Parathyroid adenoma (tissue), 2 donors: ENCODE measurements around the gene DIPK1B.

Source experiments
- H2AFZ ChIP-seq: fragments of 300-600 bp; sonication (generic); one replicate; pipeline ENCODE4 v1.7.0; 2017; ENCODE audit warnings: antibody characterized with exemption, mild to moderate bottlenecking
- H3K27ac ChIP-seq: fragments of 300-600 bp; sonication (generic); one replicate; pipeline ENCODE4 v1.7.0; 2017
- H3K27me3 ChIP-seq: fragments of 300-600 bp; sonication (generic); one replicate; pipeline ENCODE4 v1.7.0; 2017; ENCODE audit warnings: low read length; ENCODE audit not compliant: control insufficient read depth, insufficient read depth
- H3K36me3 ChIP-seq: fragments of 300-600 bp; sonication (generic); one replicate; pipeline ENCODE4 v1.7.0; 2017; ENCODE audit warnings: low read length; ENCODE audit not compliant: control insufficient read depth, insufficient read depth
- H3K4me1 ChIP-seq: fragments of 300-600 bp; sonication (generic); one replicate; pipeline ENCODE4 v1.7.0; 2017; ENCODE audit warnings: control low read depth
- H3K4me2 ChIP-seq: fragments of 300-600 bp; sonication (generic); one replicate; pipeline ENCODE4 v1.7.0; 2017; ENCODE audit warnings: low read length
- H3K4me3 ChIP-seq: fragments of 300-600 bp; sonication (generic); one replicate; pipeline ENCODE4 v1.7.0; 2017; ENCODE audit warnings: low read depth, low read length
- H3K79me2 ChIP-seq: fragments of 300-600 bp; sonication (generic); one replicate; pipeline ENCODE4 v1.7.0; 2017; ENCODE audit warnings: control low read depth
- H3K9ac ChIP-seq: fragments of 300-600 bp; sonication (generic); one replicate; pipeline ENCODE4 v1.7.0; 2017; ENCODE audit warnings: mild to moderate bottlenecking
- H3K9me3 ChIP-seq: fragments of 300-600 bp; sonication (generic); one replicate; pipeline ENCODE4 v1.7.0; 2017; ENCODE audit warnings: low read length; ENCODE audit not compliant: control insufficient read depth
- CTCF ChIP-seq: fragments of 300-600 bp; sonication (generic); IDR thresholded peaks from one replicate; pipeline ENCODE4 v1.7.0; 2017; ENCODE audit warnings: antibody characterized with exemption, mild to moderate bottlenecking
- donor health status: primary hyperparathyroidism.

DIPK1B gene

DNA sequence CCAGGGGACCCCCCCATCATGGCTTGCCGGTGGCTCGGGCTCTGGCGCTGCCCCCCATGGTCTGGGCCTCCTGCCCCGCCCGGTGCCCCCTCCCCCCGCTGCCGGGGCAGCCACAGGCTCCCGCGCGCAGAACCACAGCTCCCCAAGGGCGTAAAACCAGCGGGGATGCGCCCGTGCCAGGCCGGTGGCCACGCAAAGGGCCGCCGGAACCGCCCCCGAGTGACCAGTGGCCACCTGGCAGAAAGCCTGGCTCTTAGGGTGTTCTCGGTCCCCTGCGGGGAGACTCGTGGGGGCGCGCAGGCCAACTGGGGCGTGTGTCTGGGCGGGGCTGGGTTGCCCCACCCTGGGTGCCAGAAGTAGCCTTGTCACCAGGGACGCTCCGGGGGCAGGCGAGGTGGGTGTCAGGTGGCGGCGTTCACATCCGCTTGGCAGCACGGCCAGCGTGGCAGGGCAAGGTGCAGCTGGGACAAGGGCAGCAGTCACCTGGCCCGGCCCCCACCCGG is 24.6 kb upstream of the DIPK1B start:
- Histone ChIP-seq H3K27me3 (no peaks in the 10 kb centered on the region), H3K4me3 (peak overlapping the region; percentile 25), H3K9ac (no peak overlapping the region), H3K4me1 (no peaks in the 10 kb centered on the region), H3K36me3 (no peaks in the 10 kb centered on the region), H3K4me2 (peak overlapping the region; percentile 56), H3K9me3 (no peaks in the 10 kb centered on the region), H2AFZ (peak overlapping the region; percentile 72), H3K27ac (no peak overlapping the region), H3K79me2 (peaks cover 2% of the 10 kb centered on the region)
- no peak for TF ChIP-seq CTCF

DNA sequence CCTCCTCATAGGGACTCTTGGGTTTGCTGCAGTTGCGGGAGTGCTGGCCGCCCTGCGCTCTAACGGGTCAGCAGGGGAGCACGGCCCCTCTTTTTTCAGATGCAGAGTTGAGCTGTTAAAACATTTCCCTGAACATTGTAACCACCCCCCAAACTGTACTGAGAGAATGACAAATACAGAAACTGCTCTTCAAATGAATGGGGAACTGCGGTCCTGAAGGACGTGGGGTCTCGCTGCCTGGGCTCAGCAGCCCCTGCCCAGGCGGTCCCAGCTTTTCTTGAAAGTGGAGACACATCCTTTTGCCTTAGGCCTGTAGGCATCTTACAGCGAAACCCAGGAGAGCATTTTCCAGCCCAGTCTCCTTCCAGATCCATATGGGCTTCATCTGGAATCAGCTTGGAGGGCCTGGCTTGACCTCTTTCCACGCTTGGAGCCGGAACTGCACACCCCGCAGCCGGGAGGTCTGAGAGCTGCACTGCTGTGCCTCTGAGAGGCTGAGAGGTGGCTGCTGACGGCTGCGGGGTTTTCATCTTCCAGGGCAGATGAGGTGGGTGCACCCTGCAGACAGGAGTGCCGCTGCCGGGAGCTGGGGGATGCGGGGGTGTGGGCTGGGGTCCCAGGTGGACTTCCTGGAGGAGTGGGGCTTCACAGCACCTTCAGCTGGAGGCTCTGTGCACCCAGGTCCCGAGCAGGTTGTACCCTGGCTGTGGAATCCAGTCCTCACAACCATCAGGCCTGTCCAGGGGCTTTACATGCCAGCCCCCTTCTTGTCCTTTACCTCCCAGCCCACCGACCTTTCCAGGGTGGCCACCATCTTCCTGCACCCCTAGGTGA is 23.9 kb upstream of the DIPK1B start:
- Histone ChIP-seq H3K9ac (no peak overlapping the region), H3K9me3 (no peaks in the 10 kb centered on the region), H3K4me3 (no peak overlapping the region), H2AFZ (no peak overlapping the region), H3K27me3 (no peaks in the 10 kb centered on the region), H3K4me1 (no peaks in the 10 kb centered on the region), H3K4me2 (no peak overlapping the region), H3K36me3 (no peaks in the 10 kb centered on the region), H3K27ac (no peak overlapping the region), H3K79me2 (no peaks in the 10 kb centered on the region)
- TF ChIP-seq CTCF = no peak

DNA sequence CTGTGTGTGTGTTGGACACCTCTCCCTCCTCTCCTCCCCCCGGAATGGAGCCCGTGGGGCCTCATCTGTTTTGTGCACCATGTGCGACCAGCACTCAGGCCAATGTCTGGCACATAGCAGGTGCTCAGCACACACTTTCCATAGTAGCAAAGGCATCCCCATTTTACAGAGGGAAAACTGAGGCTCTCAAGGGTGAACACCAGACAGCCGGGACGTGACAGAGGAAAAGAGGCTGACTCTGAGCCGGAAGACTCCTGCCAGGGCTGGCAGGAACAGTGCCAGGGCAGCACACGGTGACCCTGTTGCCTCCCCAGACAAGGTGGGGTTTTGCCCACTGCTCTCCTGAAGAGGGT is 23.3 kb upstream of the DIPK1B start:
- H3K4me1 ChIP-seq = no peaks in the 10 kb centered on the region
- H3K36me3 ChIP-seq = no peaks in the 10 kb centered on the region
- H3K79me2 ChIP-seq = no peaks in the 10 kb centered on the region
- H3K27me3 ChIP-seq = no peaks in the 10 kb centered on the region
- no peak overlapping the region for H3K9ac ChIP-seq
- no peak overlapping the region for H3K4me2 ChIP-seq
- no peak for TF ChIP-seq CTCF
- H2AFZ ChIP-seq = no peak overlapping the region
- H3K9me3 ChIP-seq = no peaks in the 10 kb centered on the region
- no peak overlapping the region for H3K27ac ChIP-seq
- H3K4me3 ChIP-seq = no peak overlapping the region

- peak overlapping the region; percentile 32 for H3K27ac ChIP-seq
- no peaks in the 10 kb centered on the region for H3K27me3 ChIP-seq
- H3K79me2 ChIP-seq = no peaks in the 10 kb centered on the region
- H3K9ac ChIP-seq = no peak overlapping the region
- no peaks in the 10 kb centered on the region for H3K9me3 ChIP-seq
- H3K4me1 ChIP-seq = no peaks in the 10 kb centered on the region
- peak overlapping the region; percentile 31 for H3K4me2 ChIP-seq
- no peak overlapping the region for H3K4me3 ChIP-seq
- H2AFZ ChIP-seq = no peak overlapping the region
- TF ChIP-seq CTCF = no peak
- H3K36me3 ChIP-seq = no peaks in the 10 kb centered on the region
Observed at GRCh38 chr9:136690104-136690805, 22.1 kb upstream of the DIPK1B start.
